Karpas-422 (cell line): ENCODE measurements around the gene CSTPP1. TPM values are rescaled to one million over a fixed set of nuclear protein-coding genes. Genes with fewer than 3 reads are reported as not detected.

Source experiments
- DNase-seq: peaks from one replicate; pipeline ENCODE4 v3.0.0-alpha.2; 2015
- H2AFZ ChIP-seq: fragments of 200-600 bp; sonication (generic); 2 replicates; pipeline ENCODE4 v1.6.1; 2014; ENCODE audit warnings: antibody characterized with exemption, low read length, mixed read lengths
- H3K27ac ChIP-seq: fragments of 200-600 bp; sonication (generic); 2 replicates; pipeline ENCODE4 v1.5.1; 2014; ENCODE audit warnings: mild to moderate bottlenecking, low read length, moderate library complexity
- H3K27me3 ChIP-seq: fragments of 200-600 bp; sonication (generic); 2 replicates; pipeline ENCODE4 v1.6.1; 2014; ENCODE audit warnings: low read length, mixed read lengths
- H3K36me3 ChIP-seq: fragments of 200-600 bp; sonication (generic); 2 replicates; pipeline ENCODE4 v1.6.1; 2014; ENCODE audit warnings: low read length, mixed read lengths; ENCODE audit not compliant: insufficient read depth
- H3K4me1 ChIP-seq: fragments of 200-600 bp; sonication (generic); 2 replicates; pipeline ENCODE4 v1.6.1; 2014; ENCODE audit warnings: mild to moderate bottlenecking, low read length, mixed read lengths
- H3K4me2 ChIP-seq: fragments of 200-600 bp; sonication (generic); 2 replicates; pipeline ENCODE4 v1.6.1; 2014; ENCODE audit warnings: low read length, low read depth, mild to moderate bottlenecking; ENCODE audit not compliant: poor library complexity, severe bottlenecking
- H3K4me3 ChIP-seq: fragments of 200-600 bp; sonication (generic); 2 replicates; pipeline ENCODE4 v1.5.1; 2014; ENCODE audit warnings: mild to moderate bottlenecking, antibody characterized with exemption, low read length, mixed read lengths
- H3K79me2 ChIP-seq: fragments of 200-600 bp; sonication (generic); 2 replicates; pipeline ENCODE4 v1.6.1; 2014; ENCODE audit warnings: mild to moderate bottlenecking, low read length, mixed read lengths
- H3K9ac ChIP-seq: fragments of 200-600 bp; sonication (generic); 2 replicates; pipeline ENCODE4 v1.6.0; 2014; ENCODE audit warnings: low read length
- H3K9me2 ChIP-seq: fragments of 200-600 bp; sonication (generic), shearing (Covaris generic); replicated peaks from 2 replicates; pipeline ENCODE4 v1.6.0; 2014; ENCODE audit warnings: mild to moderate bottlenecking, low read length, moderate library complexity; ENCODE audit not compliant: insufficient read depth
- H3K9me3 ChIP-seq: fragments of 300-700, 200-600 bp; sonication (generic); 2 replicates; pipeline ENCODE4 v1.6.1; 2014; ENCODE audit warnings: low read length, mixed read lengths
- H4K20me1 ChIP-seq: fragments of 200-600 bp; sonication (generic); 2 replicates; pipeline ENCODE4 v1.6.1; 2014; ENCODE audit warnings: mild to moderate bottlenecking, antibody characterized with exemption, low read length, low read depth; ENCODE audit not compliant: insufficient read depth
- total RNA-seq: library from RNA; depleted of rRNA; stranded (reverse); fragments of >200 nt; shearing (Covaris generic); gene quantifications from 2 replicates; pipeline ENCODE4 v1.2.3, GENCODE V29; 2014; ENCODE audit warnings: low replicate concordance

Gene CSTPP1
- total RNA-seq, 1 experiment from 2014 or later, result 78.4 TPM

- peaks cover 9% of the 10 kb centered on the region for H3K36me3 ChIP-seq
- H4K20me1 ChIP-seq, result no peaks in the 10 kb centered on the region
- H3K4me3 ChIP-seq, result no peak overlapping the region
- no peaks in the 10 kb centered on the region for H3K9me3 ChIP-seq
- no peak overlapping the region for H2AFZ ChIP-seq
- no peak overlapping the region for H3K27ac ChIP-seq
- no peaks in the 10 kb centered on the region; the same call in 1 of the 2 replicates for H3K4me1 ChIP-seq
- H3K79me2 ChIP-seq, result peaks cover 27% of the 10 kb centered on the region
- no peak overlapping the region for H3K4me2 ChIP-seq
- H3K27me3 ChIP-seq, result no peaks in the 10 kb centered on the region
- no peak for DNase-seq
- no peak overlapping the region for H3K9ac ChIP-seq
- no peaks in the 10 kb centered on the region for H3K9me2 ChIP-seq
Observed at GRCh38 chr11:47033439-47033838, 96.9 kb downstream of the CSTPP1 start.

- no peaks in the 10 kb centered on the region for H3K9me3 ChIP-seq
- no peak overlapping the region for H2AFZ ChIP-seq
- H3K4me3 ChIP-seq, result no peak overlapping the region
- no peaks in the 10 kb centered on the region for H3K9me2 ChIP-seq
- no peak overlapping the region for H3K9ac ChIP-seq
- no peak for DNase-seq
- no peaks in the 10 kb centered on the region for H3K27me3 ChIP-seq
- no peaks in the 10 kb centered on the region; the same call in 1 of the 2 replicates for H3K4me1 ChIP-seq
- peaks cover 27% of the 10 kb centered on the region for H3K79me2 ChIP-seq
- H3K4me2 ChIP-seq, result no peak overlapping the region
- no peaks in the 10 kb centered on the region for H4K20me1 ChIP-seq
- H3K27ac ChIP-seq, result no peak overlapping the region
- H3K36me3 ChIP-seq, result peaks cover 9% of the 10 kb centered on the region
Observed at GRCh38 chr11:47034091-47034490, 97.5 kb downstream of the CSTPP1 start.

GRCh38 chr11:47035108-47035507, 98.5 kb downstream of the CSTPP1 start:
- Histone ChIP-seq H3K9ac (no peak overlapping the region), H3K4me3 (no peak overlapping the region), H3K36me3 (peaks cover 9% of the 10 kb centered on the region), H3K4me1 (no peaks in the 10 kb centered on the region; the same call in 1 of the 2 replicates), H4K20me1 (no peaks in the 10 kb centered on the region), H3K27ac (no peak overlapping the region), H3K79me2 (peaks cover 26% of the 10 kb centered on the region), H2AFZ (no peak overlapping the region), H3K27me3 (no peaks in the 10 kb centered on the region), H3K9me2 (no peaks in the 10 kb centered on the region), H3K9me3 (no peaks in the 10 kb centered on the region), H3K4me2 (no peak overlapping the region)
- no peak for DNase-seq

- no peak overlapping the region for H2AFZ ChIP-seq
- no peak overlapping the region for H3K4me3 ChIP-seq
- H3K36me3 ChIP-seq, result no peaks in the 10 kb centered on the region
- H3K9me3 ChIP-seq, result no peaks in the 10 kb centered on the region
- H3K79me2 ChIP-seq, result peaks cover 31% of the 10 kb centered on the region
- H3K4me1 ChIP-seq, result no peaks in the 10 kb centered on the region; the same call in 1 of the 2 replicates
- H3K4me2 ChIP-seq, result no peak overlapping the region
- no peak overlapping the region for H3K27ac ChIP-seq
- DNase-seq, result no peak
- no peaks in the 10 kb centered on the region for H3K27me3 ChIP-seq
- H3K9ac ChIP-seq, result no peak overlapping the region
- H3K9me2 ChIP-seq, result no peaks in the 10 kb centered on the region
- no peaks in the 10 kb centered on the region for H4K20me1 ChIP-seq
Observed at GRCh38 chr11:47044119-47044518, 107.6 kb downstream of the CSTPP1 start.

- Histone ChIP-seq H3K4me3 (no peak overlapping the region), H3K9me3 (no peaks in the 10 kb centered on the region), H2AFZ (no peak overlapping the region), H3K79me2 (peaks cover 15% of the 10 kb centered on the region), H3K9ac (no peak overlapping the region), H3K27me3 (no peaks in the 10 kb centered on the region), H4K20me1 (no peaks in the 10 kb centered on the region), H3K4me1 (no peaks in the 10 kb centered on the region; the same call in 1 of the 2 replicates), H3K36me3 (0 out of 2 replicates have a peak, but pooled peaks cover 5% of the 10 kb centered on the region), H3K9me2 (no peaks in the 10 kb centered on the region), H3K4me2 (no peak overlapping the region), H3K27ac (no peak overlapping the region)
- DNase-seq, result no peak
Observed at GRCh38 chr11:47047972-47048371, 111.4 kb downstream of the CSTPP1 start.

- no peak overlapping the region for H3K9ac ChIP-seq
- H3K9me2 ChIP-seq, result no peaks in the 10 kb centered on the region
- H3K9me3 ChIP-seq, result no peaks in the 10 kb centered on the region
- no peak for DNase-seq
- H3K27me3 ChIP-seq, result no peaks in the 10 kb centered on the region
- no peaks in the 10 kb centered on the region; the same call in 1 of the 2 replicates for H3K4me1 ChIP-seq
- peaks cover 2% of the 10 kb centered on the region; the same call in 1 of the 2 replicates for H3K79me2 ChIP-seq
- H3K36me3 ChIP-seq, result 0 out of 2 replicates have a peak, but pooled peaks cover 5% of the 10 kb centered on the region
- H3K4me3 ChIP-seq, result no peak overlapping the region
- no peak overlapping the region for H3K4me2 ChIP-seq
- H2AFZ ChIP-seq, result no peak overlapping the region
- H3K27ac ChIP-seq, result no peak overlapping the region
- no peaks in the 10 kb centered on the region for H4K20me1 ChIP-seq
Observed at GRCh38 chr11:47050284-47050683, 113.7 kb downstream of the CSTPP1 start.

GRCh38 chr11:47051217-47051616, 114.7 kb downstream of the CSTPP1 start:
- Histone ChIP-seq H3K27me3 (no peaks in the 10 kb centered on the region), H3K4me1 (no peaks in the 10 kb centered on the region), H2AFZ (no peak overlapping the region), H3K9me3 (no peaks in the 10 kb centered on the region), H3K9ac (no peak overlapping the region), H3K36me3 (0 out of 2 replicates have a peak, but pooled peaks cover 5% of the 10 kb centered on the region), H3K27ac (no peak overlapping the region), H3K4me2 (no peak overlapping the region), H3K9me2 (no peaks in the 10 kb centered on the region), H4K20me1 (no peaks in the 10 kb centered on the region), H3K79me2 (no peaks in the 10 kb centered on the region), H3K4me3 (no peak overlapping the region)
- DNase-seq, result no peak

- Histone ChIP-seq H3K9me3 (no peaks in the 10 kb centered on the region), H3K36me3 (0 out of 2 replicates have a peak, but pooled peaks cover 5% of the 10 kb centered on the region), H3K9ac (no peak overlapping the region), H4K20me1 (no peaks in the 10 kb centered on the region), H3K9me2 (no peaks in the 10 kb centered on the region), H3K27me3 (no peaks in the 10 kb centered on the region), H2AFZ (no peak overlapping the region), H3K4me3 (no peak overlapping the region), H3K27ac (no peak overlapping the region), H3K4me1 (peaks cover 4% of the 10 kb centered on the region; the same call in 1 of the 2 replicates), H3K4me2 (no peak overlapping the region), H3K79me2 (no peaks in the 10 kb centered on the region)
- no peak for DNase-seq
Observed at GRCh38 chr11:47052165-47052564, 115.6 kb downstream of the CSTPP1 start.
